H1 (cell line): ENCODE data around the gene TUBGCP6. TPM values are rescaled to one million over a fixed set of nuclear protein-coding genes. Genes with fewer than 3 reads are reported as not detected.

Experiments used
- CTCF ChIA-PET: fragments of 300-600 bp; sonication (Branson Sonifier 250); formaldehyde crosslinking; loops from one replicate; lab custom pipeline; 2021; ENCODE audit not compliant: partially characterized antibody; lab: Charles Lee
- POLR2A ChIA-PET: fragments of 300-600 bp; sonication (Branson Sonifier 250); formaldehyde crosslinking; loops from one replicate; lab custom pipeline; 2021; ENCODE audit warnings: inconsistent platforms; ENCODE audit not compliant: partially characterized antibody; lab: Charles Lee
- DNase-seq, 2 experiments: peaks; one replicate each; pipeline versions ENCODE4 v3.0.0 to v3.0.0-alpha.2; 2010 to 2022; ENCODE audit warnings: low spot score in 2 of 2, low read depth in 1 of 2, mixed read lengths in 1 of 2
- FAIRE-seq: peaks from 2 replicates; lab custom pipeline; 2011; peaks lifted over from hg19 to GRCh38; lab: Jason Lieb, UNC
- H2AFZ ChIP-seq: 2 replicates; pipeline ENCODE4 v1.8.1; 2012; ENCODE audit warnings: low read length, inconsistent platforms
- H2AK5ac ChIP-seq: 2 replicates; pipeline ENCODE4 v1.6.1; 2013; ENCODE audit warnings: low read depth, low read length
- H2BK120ac ChIP-seq: replicated peaks from 2 replicates; pipeline ENCODE3; 2013; ENCODE audit warnings: low read depth, low read length, inconsistent platforms
- H2BK12ac ChIP-seq: 2 replicates; pipeline ENCODE4 v1.6.1; 2013; ENCODE audit warnings: low read depth, low read length
- H2BK15ac ChIP-seq: 2 replicates; pipeline ENCODE4 v1.6.1; 2013; ENCODE audit warnings: low read length
- H2BK20ac ChIP-seq: 2 replicates; pipeline ENCODE4 v1.6.1; 2013; ENCODE audit warnings: low read length
- H2BK5ac ChIP-seq: 2 replicates; pipeline ENCODE4 v1.6.1; 2013; ENCODE audit warnings: low read depth, low read length
- H3K14ac ChIP-seq: 2 replicates; pipeline ENCODE4 v1.6.1; 2013; ENCODE audit warnings: inconsistent platforms; ENCODE audit not compliant: insufficient read length
- H3K18ac ChIP-seq: 2 replicates; pipeline ENCODE4 v1.6.1; 2013; ENCODE audit warnings: low read length; ENCODE audit errors: extremely low read depth
- H3K23ac ChIP-seq: 2 replicates; pipeline ENCODE4 v1.6.1; 2013; ENCODE audit warnings: inconsistent platforms; ENCODE audit not compliant: insufficient read length
- H3K23me2 ChIP-seq: 2 replicates; pipeline ENCODE4 v1.6.1; 2013; ENCODE audit warnings: low read depth, low read length
- H3K27ac ChIP-seq: 2 replicates; pipeline ENCODE4 v1.6.1; 2011; ENCODE audit warnings: low read depth, low read length, inconsistent platforms
- H3K27me3 ChIP-seq, 4 experiments: replicated peaks in 1 of 4; 1 replicate in 1 of 4; 2 replicates in 3 of 4; pipeline versions ENCODE4 v1.6.1 to v1.8.1; 2011 to 2013; ENCODE audit warnings: low read length in 3 of 4, mild to moderate bottlenecking in 3 of 4, inconsistent platforms in 2 of 4, mixed read lengths in 2 of 4, moderate library complexity in 1 of 4; ENCODE audit not compliant: control insufficient read depth in 3 of 4, insufficient read depth in 3 of 4; ENCODE audit errors: extremely low read depth in 1 of 4
- H3K36me3 ChIP-seq, 4 experiments: 2 replicates each; pipeline versions ENCODE4 v1.6.1 to v1.8.1; 2011 to 2013; ENCODE audit warnings: mild to moderate bottlenecking in 4 of 4, low read length in 3 of 4, moderate library complexity in 2 of 4, control low read depth in 1 of 4, inconsistent platforms in 1 of 4; ENCODE audit not compliant: insufficient read depth in 4 of 4, control insufficient read depth in 2 of 4
- H3K4ac ChIP-seq: replicated peaks from 2 replicates; pipeline ENCODE3; 2013; ENCODE audit warnings: low read length, low read depth, mixed read lengths, inconsistent platforms; ENCODE audit not compliant: insufficient read length
- H3K4me1 ChIP-seq, 4 experiments: replicated peaks in 1 of 4; 1 replicate in 1 of 4; 2 replicates in 3 of 4; pipeline versions ENCODE4 v1.6.1 to v1.8.1; 2011 to 2013; ENCODE audit warnings: low read length in 3 of 4, inconsistent platforms in 2 of 4, mixed read lengths in 1 of 4; ENCODE audit not compliant: insufficient read depth in 4 of 4, control insufficient read depth in 3 of 4
- H3K4me2 ChIP-seq, 2 experiments: 2 replicates each; pipeline versions ENCODE4 v1.6.1 to v1.8.1; 2011 to 2013; ENCODE audit warnings: low read depth in 2 of 2, low read length in 2 of 2, control low read depth in 1 of 2, inconsistent platforms in 1 of 2, mild to moderate bottlenecking in 1 of 2; ENCODE audit not compliant: insufficient read depth in 1 of 2
- H3K4me3 ChIP-seq, 4 experiments: fragments of 200-600, 300-600 bp in 1 of 4; sonication (generic), shearing (Covaris generic), sonication (Bioruptor Twin) in 1 of 4; 2 replicates each; pipeline versions ENCODE4 v1.5.1 to v1.8.1; 2011 to 2016; ENCODE audit warnings: low read length in 4 of 4, low read depth in 3 of 4, control low read depth in 2 of 4, inconsistent platforms in 2 of 4, mild to moderate bottlenecking in 2 of 4, mixed read lengths in 1 of 4, moderate library complexity in 1 of 4; ENCODE audit not compliant: insufficient read depth in 2 of 4; ENCODE audit errors: extremely low read depth in 1 of 4
- H3K56ac ChIP-seq: replicated peaks from 2 replicates; pipeline ENCODE3; 2013; ENCODE audit warnings: low read depth, mild to moderate bottlenecking, mixed read lengths, low read length, inconsistent platforms; ENCODE audit not compliant: insufficient read length
- H3K79me1 ChIP-seq: 2 replicates; pipeline ENCODE4 v1.6.1; 2013; ENCODE audit warnings: low read depth, low read length, control low read depth
- H3K79me2 ChIP-seq, 2 experiments: 2 replicates each; pipeline versions ENCODE4 v1.6.1 to v1.8.1; 2012 to 2013; ENCODE audit warnings: low read length in 2 of 2, mild to moderate bottlenecking in 2 of 2, inconsistent platforms in 1 of 2; ENCODE audit not compliant: insufficient read depth in 2 of 2, control insufficient read depth in 1 of 2
- H3K9ac ChIP-seq, 4 experiments: replicated peaks in 1 of 4; 1 replicate in 1 of 4; 2 replicates in 3 of 4; pipeline versions ENCODE4 v1.6.1 to v1.8.1; 2011 to 2013; ENCODE audit warnings: low read depth in 3 of 4, low read length in 3 of 4, control low read depth in 2 of 4, mild to moderate bottlenecking in 2 of 4, moderate library complexity in 2 of 4, inconsistent platforms in 1 of 4; ENCODE audit errors: extremely low read depth in 1 of 4
- H3K9me3 ChIP-seq, 2 experiments: 2 replicates each; pipeline versions ENCODE4 v1.6.1 to v1.8.1; 2012 to 2013; ENCODE audit warnings: mild to moderate bottlenecking in 2 of 2, moderate library complexity in 2 of 2, control low read depth in 1 of 2, inconsistent platforms in 1 of 2, low read depth in 1 of 2, low read length in 1 of 2, mixed read lengths in 1 of 2; ENCODE audit not compliant: insufficient read depth in 2 of 2
- H4K20me1 ChIP-seq, 2 experiments: replicated peaks in 1 of 2; 2 replicates each; pipeline versions ENCODE3 to v1.8.1; 2011 to 2013; ENCODE audit warnings: inconsistent platforms in 2 of 2, low read length in 2 of 2, mild to moderate bottlenecking in 1 of 2; ENCODE audit not compliant: insufficient read depth in 2 of 2, control insufficient read depth in 1 of 2
- H4K5ac ChIP-seq: 2 replicates; pipeline ENCODE4 v1.6.1; 2013; ENCODE audit warnings: low read length, low read depth, mixed read lengths, inconsistent platforms; ENCODE audit not compliant: insufficient read length
- H4K8ac ChIP-seq: 2 replicates; pipeline ENCODE4 v1.8.0; 2013; ENCODE audit warnings: mild to moderate bottlenecking, moderate library complexity, low read length, inconsistent platforms; ENCODE audit not compliant: insufficient read depth; ENCODE audit errors: extremely low read depth
- H4K91ac ChIP-seq: replicated peaks from 2 replicates; pipeline ENCODE3; 2013; ENCODE audit warnings: low read length, mixed read lengths, inconsistent platforms; ENCODE audit not compliant: insufficient read length
- CHD2 ChIP-seq: IDR thresholded peaks from 2 replicates; pipeline ENCODE4 v1.6.1; 2012; ENCODE audit warnings: low read length, improper control_type of control experiment
- RAD21 ChIP-seq, 2 experiments: IDR thresholded peaks in 1 of 2; conservative IDR thresholded peaks in 1 of 2; 2 replicates each; pipeline ENCODE4 v1.6.1; 2011; ENCODE audit warnings: low read depth in 2 of 2, low read length in 2 of 2, improper control_type of control experiment in 1 of 2, inconsistent platforms in 1 of 2, mild to moderate bottlenecking in 1 of 2, moderate library complexity in 1 of 2
- SAP30 ChIP-seq: fragments of 300-600 bp; sonication (generic); IDR thresholded peaks from 2 replicates; pipeline ENCODE4 v1.7.1; 2012; ENCODE audit warnings: low read length, moderate library complexity, mild to moderate bottlenecking, inconsistent platforms; ENCODE audit not compliant: insufficient read depth, insufficient replicate concordance
- SIRT6 ChIP-seq: IDR thresholded peaks from one replicate; pipeline ENCODE4 v1.7.1; 2012; ENCODE audit warnings: low read length, inconsistent platforms
- TEAD4 ChIP-seq: IDR thresholded peaks from 2 replicates; pipeline ENCODE4 v1.6.1; 2012; ENCODE audit warnings: low read depth, low read length, inconsistent platforms, mixed read lengths
- WGBS, 2 experiments: shearing (Covaris generic) in 1 of 2; methylation state at CpG; one replicate each; pipeline versions ENCODE4 v1.1.6 to v1.1.7; 2013 to 2015; ENCODE audit warnings: low lambda C conversion rate in 2 of 2, mixed read lengths in 2 of 2, inconsistent platforms in 1 of 2, low coverage in 1 of 2, missing lambda C conversion rate in 1 of 2; ENCODE audit not compliant: insufficient replicate concordance in 2 of 2, insufficient coverage in 1 of 2, insufficient read length in 1 of 2; ENCODE audit errors: extremely low coverage in 1 of 2, missing lambda C conversion rate in 1 of 2; 5-methylcytosine and 5-hydroxymethylcytosine counted together
- polyA plus RNA-seq, 7 experiments: library from polyadenylated mRNA; depleted of rRNA in 3 of 7; stranded (reverse) in 5 of 7; unstranded in 2 of 7; fragments of >200 nt in 5 of 7; fragments of 200-250 nt in 2 of 7; gene quantifications; 1 replicate in 5 of 7; 2 replicates in 1 of 7; 4 replicates in 1 of 7; pipeline versions ENCODE4 v1.2.1 to v1.2.3, GENCODE V29; 2011 to 2013; ENCODE audit warnings: missing spikeins in 2 of 7, mixed read lengths in 2 of 7
- total RNA-seq: library from RNA; stranded (reverse); fragmentation: NEBNext Ultra II Directional; extraction: Animal tissue kit (Norgen Biotek cat#: 25700); gene quantifications from 2 replicates; pipeline ENCODE4 v1.2.1, GENCODE V29; 2021
- TF ChIP-seq, protein P1 (sequence below): IDR thresholded peaks from 2 replicates; pipeline ENCODE4 v1.6.1; 2011; ENCODE audit warnings: low read length, improper control_type of control experiment

The TUBGCP6 gene
- total and polyA plus RNA-seq, 2 of the 8 experiments (the other 6 are each of a cell fraction or from before 2014, with no cell fraction given), result 24.2 to 24.7 TPM

- H4K8ac ChIP-seq, result peak overlapping the region; percentile 31; the same call in 1 of the 2 replicates
- no peak overlapping the region for H3K23ac ChIP-seq
- no peak overlapping the region for H3K9ac ChIP-seq
- H3K9me3 ChIP-seq, result no peaks in the 10 kb centered on the region
- no peak overlapping the region for H2BK12ac ChIP-seq
- WGBS, 2 experiments, result 92% methylated on average over 38 of the region's 45 CpGs; no CpG with 5 or more reads in 1 of the 2 experiments
- no peak overlapping the region for H3K4me3 ChIP-seq
- H2AFZ ChIP-seq, result no peak overlapping the region
- DNase-seq (no peak), FAIRE-seq (no peak)
- POLR2A ChIA-PET, result interaction anchor here (0.6 to 3.0 kb wide), 5 partner anchors 9 to 305 kb away, joined by 3 to 10 read pairs (median 9); no protein-coding TSS in a partner anchor
- H3K36me3 ChIP-seq, result peaks cover 0 to 16% (median 10%) of the 10 kb centered on the region in 4 experiments; a peak in 7 of 8 replicates
- peaks cover 2% of the 10 kb centered on the region; the same call in 1 of the 2 replicates for H3K79me1 ChIP-seq
- no peak overlapping the region for H3K4ac ChIP-seq
- no peak overlapping the region for H3K4me2 ChIP-seq
- H3K14ac ChIP-seq, result no peak overlapping the region
- H3K27ac ChIP-seq, result no peak overlapping the region
- H2BK5ac ChIP-seq, result no peak overlapping the region
- no peak overlapping the region for H2AK5ac ChIP-seq
- H2BK15ac ChIP-seq, result no peak overlapping the region
- H3K18ac ChIP-seq, result no peak overlapping the region
- H4K91ac ChIP-seq, result no peak overlapping the region
- CTCF ChIA-PET, result interaction anchor here (0.6 to 7.0 kb wide), 15 partner anchors 13 to 295 kb away, joined by 3 to 83 read pairs (median 4); partner anchors contain the start of gene TUBGCP6
- peaks cover 7% of the 10 kb centered on the region; the same call in 1 of the 2 replicates for H3K23me2 ChIP-seq
- H4K20me1 ChIP-seq, result peaks cover 6 to 29% of the 10 kb centered on the region in 2 experiments
- H3K79me2 ChIP-seq, result peaks cover 0 to 13% of the 10 kb centered on the region in 2 experiments; a peak in 1 of 4 replicates
- H2BK120ac ChIP-seq, result no peak overlapping the region
- peaks cover 0 to 6% (median 5%) of the 10 kb centered on the region in 4 experiments; a peak in 6 of 7 replicates for H3K4me1 ChIP-seq
- H3K27me3 ChIP-seq, result no peaks in the 10 kb centered on the region
- no peak overlapping the region for H3K56ac ChIP-seq
- H4K5ac ChIP-seq, result no peak overlapping the region
- H2BK20ac ChIP-seq, result no peak overlapping the region
- TF ChIP-seq TEAD4 (no peak), SAP30 (no peak), CHD2 (no peak), SIRT6 (no peak), RAD21 (IDR thresholded peaks at IDR 0.05 in 1 of 2, conservative IDR thresholded peaks at IDR 0.05 in 1 of 2; ENCODE audit: low read depth in 2 of 2, low read length in 2 of 2) (no peak)
- TF ChIP-seq, protein P1, sequence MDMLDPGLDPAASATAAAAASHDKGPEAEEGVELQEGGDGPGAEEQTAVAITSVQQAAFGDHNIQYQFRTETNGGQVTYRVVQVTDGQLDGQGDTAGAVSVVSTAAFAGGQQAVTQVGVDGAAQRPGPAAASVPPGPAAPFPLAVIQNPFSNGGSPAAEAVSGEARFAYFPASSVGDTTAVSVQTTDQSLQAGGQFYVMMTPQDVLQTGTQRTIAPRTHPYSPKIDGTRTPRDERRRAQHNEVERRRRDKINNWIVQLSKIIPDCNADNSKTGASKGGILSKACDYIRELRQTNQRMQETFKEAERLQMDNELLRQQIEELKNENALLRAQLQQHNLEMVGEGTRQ, result no peak
Measured at GRCh38 chr22:50205781-50206569, 38.8 kb downstream of the TUBGCP6 start.
